Measurements from ENCODE around the gene OR13J1. TPM values are rescaled to one million over a fixed set of nuclear protein-coding genes. Genes with fewer than 3 reads are reported as not detected.
A peak's percentile ranks its signal among the peaks of the same experiment; 100 is the strongest.

Gene OR13J1
- total and polyA plus RNA-seq, 5 donors, result not detected

- intact Hi-C loops (cut with DNase I), result no loop called here
- no peaks in the 10 kb centered on the region for H3K9me3 ChIP-seq (ENCODE audit: control insufficient read depth, low read length)
- no peaks in the 10 kb centered on the region for H3K4me1 ChIP-seq (ENCODE audit: control insufficient read depth, insufficient read depth, low read length)
- 78% methylated on average over 5 of the region's 5 CpGs for WGBS
- ATAC-seq (no peak), DNase-seq (no peak)
- H3K4me3 ChIP-seq (ENCODE audit: low read length), result no peak overlapping the region
- H3K27me3 ChIP-seq (ENCODE audit: control insufficient read depth, insufficient read depth), result no peaks in the 10 kb centered on the region
- H3K27ac ChIP-seq (ENCODE audit: low read length), result no peak overlapping the region
These were observed 13.3 kb downstream of the OR13J1 start for GRCh38 chr9:35856882-35857281.

DNA sequence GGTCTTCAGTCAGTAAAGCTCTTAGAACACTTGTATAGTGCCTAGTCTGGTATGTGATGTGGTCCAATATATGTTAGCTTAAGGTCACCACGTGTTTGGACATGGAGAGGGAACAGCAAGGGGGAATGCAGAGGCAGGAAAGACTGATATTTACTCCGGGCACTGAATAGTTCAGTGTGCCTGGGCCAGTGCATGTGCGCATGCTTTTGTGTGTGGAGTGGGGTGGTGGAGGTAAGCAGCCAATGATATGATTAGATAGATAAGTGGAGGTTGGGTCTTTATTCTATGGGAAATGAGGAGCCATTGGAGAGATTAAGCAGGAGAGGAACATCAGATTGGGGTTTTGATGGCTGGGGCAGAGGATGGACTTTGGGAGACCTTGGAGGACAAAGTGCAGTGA is 14.0 kb downstream of the OR13J1 start:
- 73% methylated on average over 3 of the region's 3 CpGs for WGBS
- intact Hi-C loops (cut with DNase I), result no loop called here

GRCh38 chr9:35854091-35854762 is 16.0 kb downstream of the OR13J1 start:
- no peaks in the 10 kb centered on the region for H3K27me3 ChIP-seq (ENCODE audit: control insufficient read depth, insufficient read depth)
- H3K27ac ChIP-seq (ENCODE audit: low read length), result no peak overlapping the region
- H3K4me1 ChIP-seq (ENCODE audit: control insufficient read depth, insufficient read depth, low read length), result no peaks in the 10 kb centered on the region
- no peak for DNase-seq
- WGBS, result 84% methylated on average over 7 of the region's 7 CpGs
- intact Hi-C loops (cut with DNase I), result no loop called here
- no peak overlapping the region for H3K4me3 ChIP-seq (ENCODE audit: low read length)
- ATAC-seq, result no peak
- no peaks in the 10 kb centered on the region for H3K9me3 ChIP-seq (ENCODE audit: control insufficient read depth, low read length)

More for the DNA sequence above, 14.0 kb downstream of the OR13J1 start:
- ATAC-seq (no peak), DNase-seq (no peak)
- H3K4me3 ChIP-seq (ENCODE audit: low read length), result no peak overlapping the region
- no peaks in the 10 kb centered on the region for H3K4me1 ChIP-seq (ENCODE audit: control insufficient read depth, insufficient read depth, low read length)
- H3K27me3 ChIP-seq (ENCODE audit: control insufficient read depth, insufficient read depth), result no peaks in the 10 kb centered on the region
- no peaks in the 10 kb centered on the region for H3K9me3 ChIP-seq (ENCODE audit: control insufficient read depth, low read length)
- H3K27ac ChIP-seq (ENCODE audit: low read length), result no peak overlapping the region

DNA sequence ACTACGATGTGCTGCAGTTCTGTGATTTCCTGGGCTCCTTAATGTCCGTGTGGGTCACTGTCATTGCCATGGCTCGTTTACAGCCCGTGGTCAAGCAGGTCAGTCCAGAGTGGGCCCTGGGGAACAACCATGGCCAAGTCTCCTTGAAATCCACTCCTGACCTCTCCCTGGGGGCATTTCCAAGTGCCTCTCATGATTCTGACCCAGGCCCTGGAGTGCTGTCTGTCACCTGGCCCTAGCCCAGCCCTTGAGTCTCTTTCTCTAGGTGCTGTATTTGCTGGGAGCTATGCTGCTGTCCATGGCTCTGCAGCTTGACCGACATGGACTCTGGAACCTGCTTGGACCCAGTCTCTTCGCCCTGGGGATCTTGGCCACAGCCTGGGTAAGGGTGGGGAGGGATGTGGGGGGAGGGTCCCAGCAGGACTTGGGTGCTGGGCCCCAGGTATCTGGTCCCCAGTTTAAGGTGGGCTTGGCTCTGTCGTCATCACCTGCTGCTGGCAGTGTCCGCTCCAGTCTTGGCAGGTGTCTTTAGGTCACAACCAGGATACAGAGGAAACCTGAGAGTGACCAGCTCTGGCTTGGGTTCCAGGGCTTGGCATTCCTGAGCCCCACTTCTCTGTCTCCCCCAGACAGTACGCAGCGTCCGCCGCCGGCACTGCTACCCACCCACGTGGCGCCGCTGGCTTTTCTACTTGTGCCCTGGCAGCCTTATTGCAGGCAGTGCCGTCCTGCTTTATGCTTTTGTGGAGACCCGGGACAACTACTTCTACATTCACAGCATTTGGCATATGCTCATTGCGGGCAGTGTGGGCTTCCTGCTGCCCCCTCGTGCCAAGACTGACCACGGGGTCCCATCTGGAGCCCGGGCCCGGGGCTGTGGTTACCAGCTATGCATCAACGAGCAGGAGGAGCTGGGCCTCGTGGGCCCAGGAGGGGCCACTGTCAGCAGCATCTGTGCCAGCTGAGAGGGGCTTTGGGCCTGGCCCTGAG is 17.0 kb downstream of the OR13J1 start:
- ATAC-seq, result no peak
- no peak for DNase-seq
- Histone ChIP-seq H3K9me3 (ENCODE audit: control insufficient read depth, low read length) (no peaks in the 10 kb centered on the region), H3K4me3 (ENCODE audit: low read length) (no peak overlapping the region), H3K4me1 (ENCODE audit: control insufficient read depth, insufficient read depth, low read length) (no peaks in the 10 kb centered on the region), H3K27me3 (ENCODE audit: control insufficient read depth, insufficient read depth) (no peaks in the 10 kb centered on the region), H3K27ac (ENCODE audit: low read length) (no peak overlapping the region)
- 91% methylated on average over 25 of the region's 25 CpGs for WGBS
- intact Hi-C loops (cut with DNase I), result no loop called here

GRCh38 chr9:35852267-35852815 is 17.9 kb downstream of the OR13J1 start:
- intact Hi-C loops (cut with DNase I), result no loop called here
- Histone ChIP-seq H3K27ac (ENCODE audit: low read length) (no peak overlapping the region), H3K4me3 (ENCODE audit: low read length) (no peak overlapping the region), H3K9me3 (ENCODE audit: control insufficient read depth, low read length) (no peaks in the 10 kb centered on the region), H3K4me1 (ENCODE audit: control insufficient read depth, insufficient read depth, low read length) (no peaks in the 10 kb centered on the region), H3K27me3 (ENCODE audit: control insufficient read depth, insufficient read depth) (no peaks in the 10 kb centered on the region)
- ATAC-seq, result no peak
- WGBS, result 90% methylated on average over 2 of the region's 2 CpGs
- DNase-seq, result no peak

- intact Hi-C loops (cut with DNase I), result no loop called here
- Histone ChIP-seq H3K4me1 (ENCODE audit: control insufficient read depth, insufficient read depth, low read length) (peaks cover 6% of the 10 kb centered on the region), H3K9me3 (ENCODE audit: control insufficient read depth, low read length) (no peaks in the 10 kb centered on the region), H3K27me3 (ENCODE audit: control insufficient read depth, insufficient read depth) (no peaks in the 10 kb centered on the region), H3K4me3 (ENCODE audit: low read length) (no peak overlapping the region), H3K27ac (ENCODE audit: low read length) (peak overlapping the region; percentile 76)
- ATAC-seq (peak; percentile 48 to 53), DNase-seq (no peak)
- 56% methylated on average over 4 of the region's 4 CpGs for WGBS
These were observed 22.2 kb downstream of the OR13J1 start for GRCh38 chr9:35847792-35848572.

- H3K27ac ChIP-seq (ENCODE audit: low read length), result no peak overlapping the region
- 64% methylated on average over 53 of the region's 53 CpGs for WGBS
- H3K27me3 ChIP-seq (ENCODE audit: control insufficient read depth, insufficient read depth), result no peaks in the 10 kb centered on the region
- peak in 1 of 3 donors; percentile 63 for DNase-seq
- intact Hi-C loops (cut with DNase I), result loop anchor here in 1 of 4 donors (1.0 kb wide), 1 partner anchor 17 kb away; the partner anchor contains the start of gene TMEM8B
- no peaks in the 10 kb centered on the region for H3K9me3 ChIP-seq (ENCODE audit: control insufficient read depth, low read length)
- no peak overlapping the region for H3K4me3 ChIP-seq (ENCODE audit: low read length)
- H3K4me1 ChIP-seq (ENCODE audit: control insufficient read depth, insufficient read depth, low read length), result peaks cover 6% of the 10 kb centered on the region
- ATAC-seq, result no peak
These were observed 24.1 kb downstream of the OR13J1 start for GRCh38 chr9:35845824-35846771.

DNA sequence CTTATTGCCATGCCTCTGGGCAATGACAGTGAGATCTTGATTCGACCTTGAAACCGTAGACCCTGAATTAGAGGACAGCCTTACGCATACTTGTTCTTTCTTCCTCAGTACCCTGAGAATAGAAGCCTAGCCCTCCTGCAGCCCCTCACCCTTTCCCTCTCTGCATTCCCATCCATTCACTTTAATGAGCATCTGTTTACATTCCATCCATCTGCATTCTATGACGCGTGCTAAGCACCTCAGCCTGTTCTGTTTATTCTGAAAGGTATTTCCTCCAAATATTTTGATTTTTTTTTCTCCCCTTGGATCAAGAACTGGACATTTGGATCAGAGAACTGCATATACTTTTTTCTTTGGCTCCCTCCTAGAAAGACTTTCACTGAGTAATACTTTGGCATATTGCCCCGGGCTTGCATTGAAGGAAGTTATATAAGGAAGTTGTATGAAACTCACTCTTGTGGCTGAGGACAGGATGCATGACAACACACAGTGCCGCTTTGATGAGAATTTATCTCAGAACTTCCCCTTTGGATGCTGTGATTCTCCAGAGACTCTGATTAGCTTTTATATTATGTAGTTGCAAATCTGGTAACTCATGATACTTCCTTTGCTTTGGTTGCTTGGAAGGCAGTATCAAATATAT is 25.5 kb downstream of the OR13J1 start:
- 32% methylated on average over 7 of the region's 7 CpGs for WGBS
- H3K4me3 ChIP-seq (ENCODE audit: low read length), result no peak overlapping the region
- peaks cover 6% of the 10 kb centered on the region for H3K4me1 ChIP-seq (ENCODE audit: control insufficient read depth, insufficient read depth, low read length)
- intact Hi-C loops (cut with DNase I), result loop anchor here in 1 of 4 donors (1.0 kb wide), 1 partner anchor 15 kb away; the partner anchor contains the start of gene TMEM8B
- H3K9me3 ChIP-seq (ENCODE audit: control insufficient read depth, low read length), result no peaks in the 10 kb centered on the region
- peak; percentile 80 to 84 for ATAC-seq
- DNase-seq, result peak in 1 of 3 donors; percentile 30
- no peaks in the 10 kb centered on the region for H3K27me3 ChIP-seq (ENCODE audit: control insufficient read depth, insufficient read depth)
- peak overlapping the region; percentile 30 for H3K27ac ChIP-seq (ENCODE audit: low read length)

DNA sequence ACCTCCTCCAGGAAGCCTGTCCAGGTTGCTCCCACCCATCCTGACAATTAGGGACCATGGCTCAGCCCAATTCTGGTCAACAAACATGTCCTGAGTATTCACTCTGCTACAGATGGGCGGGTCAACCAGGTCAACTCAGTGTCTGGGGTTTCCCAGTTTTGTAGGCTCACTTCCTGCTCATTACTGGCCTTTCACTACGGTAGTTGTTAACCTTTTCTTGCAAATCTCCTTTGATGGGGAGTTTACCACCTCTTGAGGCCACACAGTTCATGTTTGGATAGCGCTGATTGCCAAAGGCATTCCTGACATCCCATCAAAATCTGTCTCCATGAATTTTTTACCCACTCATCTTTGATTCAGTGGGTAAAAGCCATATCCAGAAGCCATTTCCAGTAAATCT is 27.4 kb downstream of the OR13J1 start:
- no peak for ATAC-seq
- Histone ChIP-seq H3K4me3 (ENCODE audit: low read length) (no peak overlapping the region), H3K27ac (ENCODE audit: low read length) (no peak overlapping the region), H3K27me3 (ENCODE audit: control insufficient read depth, insufficient read depth) (no peaks in the 10 kb centered on the region), H3K4me1 (ENCODE audit: control insufficient read depth, insufficient read depth, low read length) (peaks cover 6% of the 10 kb centered on the region), H3K9me3 (ENCODE audit: control insufficient read depth, low read length) (no peaks in the 10 kb centered on the region)
- no peak for DNase-seq
- intact Hi-C loops (cut with DNase I), result no loop called here
- WGBS, result 86% methylated on average over 3 of the region's 3 CpGs
